ENCODE results near the gene MKNK2.

GRCh38 chr19:1991018-1991913, 59.8 kb downstream of the MKNK2 start:
- no peak for TF ChIP-seq CTCF (IDR thresholded peaks at IDR 0.05)
- no peak for TF ChIP-seq POLR2A (IDR thresholded peaks at IDR 0.05)
